Measurements from ENCODE around the gene SLC25A24. TPM values are rescaled to one million over a fixed set of nuclear protein-coding genes. Genes with fewer than 3 reads are reported as not detected.

The SLC25A24 gene
- total and polyA plus RNA-seq, 10 of the 15 experiments (the other 5 are each of a cell fraction or from before 2014, with no cell fraction given): 4.0 to 20.6 (median 14.2) TPM

DNA sequence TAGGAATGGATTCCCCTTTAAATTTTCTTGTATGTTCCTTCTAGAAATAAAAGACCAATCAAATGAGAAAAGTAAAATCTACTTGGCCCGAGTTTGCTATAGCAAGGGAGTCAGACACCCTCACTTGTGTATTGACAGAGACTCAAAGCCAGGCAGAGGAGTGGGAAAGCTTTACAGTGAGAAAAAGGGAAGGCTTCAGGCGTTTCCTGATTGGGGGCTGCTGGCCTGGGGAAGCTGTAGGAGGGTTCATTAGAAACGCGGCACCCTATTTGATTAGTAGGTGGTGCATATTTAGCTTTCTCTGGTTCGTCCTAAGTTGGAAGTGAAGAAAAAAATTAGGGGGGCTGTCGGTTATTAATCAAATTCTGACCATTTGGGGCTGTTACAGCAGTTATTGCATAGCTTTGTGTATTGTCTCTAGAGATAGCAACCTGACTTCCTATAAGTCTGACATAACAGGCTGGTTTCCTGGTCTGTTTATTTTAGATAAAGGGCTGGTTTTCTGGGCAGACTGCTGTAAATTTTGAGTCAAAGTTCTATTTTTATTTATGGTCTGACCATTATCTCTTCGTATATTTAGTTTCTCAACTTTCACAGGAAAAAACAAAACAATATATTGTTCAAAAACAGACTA lies 10.0 kb downstream of the SLC25A24 start:
- Histone ChIP-seq H3K79me2 (ENCODE audit: control insufficient read depth, insufficient read depth, low read length) (no peaks in the 10 kb centered on the region), H3K27ac (ENCODE audit: control insufficient read depth, insufficient read depth) (no peak overlapping the region), H3K4me1 (ENCODE audit: control insufficient read depth, insufficient read depth, low read length) (no peaks in the 10 kb centered on the region), H3K27me3 (replicated peaks in 1 of 2; ENCODE audit: control insufficient read depth in 2 of 2, insufficient read depth in 2 of 2, low read length in 1 of 2) (no peaks in the 10 kb centered on the region), H2AFZ (ENCODE audit: control insufficient read depth, low read depth, low read length) (no peak overlapping the region), H3K4me2 (ENCODE audit: control insufficient read depth, insufficient read depth) (no peak overlapping the region), H3K9ac (ENCODE audit: control insufficient read depth, insufficient read depth, low read length) (no peak overlapping the region), H3K36me3 (ENCODE audit: control insufficient read depth in 2 of 2, insufficient read depth in 2 of 2, low read length in 1 of 2) (no peaks in the 10 kb centered on the region), H4K20me1 (ENCODE audit: control insufficient read depth, insufficient read depth) (no peaks in the 10 kb centered on the region), H3K4me3 (no peak overlapping the region), H3K9me3 (replicated peaks; ENCODE audit: control insufficient read depth, insufficient read depth, low read length) (no peaks in the 10 kb centered on the region)
- ChIA-PET CTCF (interaction anchor here (0.6 kb wide), 1 partner anchor 25 kb away, joined by 3 read pairs; no protein-coding TSS in a partner anchor), POLR2A (interaction anchor here (1.5 kb wide), 1 partner anchor 10 kb away, joined by 4 read pairs; the partner anchor contains the start of gene SLC25A24), SMC1A (ENCODE audit: uncharacterized antibody, unreplicated experiment) (interaction anchor here (1.1 kb wide), 1 partner anchor 10 kb away, joined by 3 read pairs; the partner anchor contains the start of gene SLC25A24), RAD21 (ENCODE audit: unreplicated experiment) (no interaction called here)
- BruUV-seq (replicated peaks): no TSS peak
- ATAC-seq (no peak), DNase-seq (ENCODE audit: low read depth, low spot score) (no peak), FAIRE-seq (no peak)
- in situ Hi-C loops (cut with MboI) (no loop called here), intact Hi-C loops (cut with micrococcal nuclease; ENCODE audit: unreplicated experiment) (loop anchor here (5.0 kb wide), 1 partner anchor 48 kb away; no protein-coding TSS in a partner anchor)
- TF ChIP-seq, protein P1, sequence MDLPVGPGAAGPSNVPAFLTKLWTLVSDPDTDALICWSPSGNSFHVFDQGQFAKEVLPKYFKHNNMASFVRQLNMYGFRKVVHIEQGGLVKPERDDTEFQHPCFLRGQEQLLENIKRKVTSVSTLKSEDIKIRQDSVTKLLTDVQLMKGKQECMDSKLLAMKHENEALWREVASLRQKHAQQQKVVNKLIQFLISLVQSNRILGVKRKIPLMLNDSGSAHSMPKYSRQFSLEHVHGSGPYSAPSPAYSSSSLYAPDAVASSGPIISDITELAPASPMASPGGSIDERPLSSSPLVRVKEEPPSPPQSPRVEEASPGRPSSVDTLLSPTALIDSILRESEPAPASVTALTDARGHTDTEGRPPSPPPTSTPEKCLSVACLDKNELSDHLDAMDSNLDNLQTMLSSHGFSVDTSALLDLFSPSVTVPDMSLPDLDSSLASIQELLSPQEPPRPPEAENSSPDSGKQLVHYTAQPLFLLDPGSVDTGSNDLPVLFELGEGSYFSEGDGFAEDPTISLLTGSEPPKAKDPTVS (IDR thresholded peaks at IDR 0.05; ENCODE audit: low read depth, low read length): no peak
- TF ChIP-seq TCF12 (IDR thresholded peaks at IDR 0.05; ENCODE audit: low read depth, low read length) (no peak), KDM1A (IDR thresholded peaks at IDR 0.05; ENCODE audit: borderline replicate concordance) (no peak), RELA (IDR thresholded peaks at IDR 0.05; ENCODE audit: borderline replicate concordance, partially characterized antibody) (no peak), CREB1 (IDR thresholded peaks at IDR 0.05; ENCODE audit: low read depth) (no peak), KAT2A (conservative IDR thresholded peaks at IDR 0.05; ENCODE audit: control insufficient read depth, low read depth, low read length) (no peak), NR2C2 (IDR thresholded peaks at IDR 0.05; ENCODE audit: borderline replicate concordance, control insufficient read depth, insufficient read length, low read depth) (no peak), STAT3 (IDR thresholded peaks at IDR 0.05; ENCODE audit: low read depth, low read length) (no peak), RAD21 (IDR thresholded peaks at IDR 0.05; ENCODE audit: insufficient read depth, low read depth, low read length) (no peak)
- TF ChIP-seq, protein P2, sequence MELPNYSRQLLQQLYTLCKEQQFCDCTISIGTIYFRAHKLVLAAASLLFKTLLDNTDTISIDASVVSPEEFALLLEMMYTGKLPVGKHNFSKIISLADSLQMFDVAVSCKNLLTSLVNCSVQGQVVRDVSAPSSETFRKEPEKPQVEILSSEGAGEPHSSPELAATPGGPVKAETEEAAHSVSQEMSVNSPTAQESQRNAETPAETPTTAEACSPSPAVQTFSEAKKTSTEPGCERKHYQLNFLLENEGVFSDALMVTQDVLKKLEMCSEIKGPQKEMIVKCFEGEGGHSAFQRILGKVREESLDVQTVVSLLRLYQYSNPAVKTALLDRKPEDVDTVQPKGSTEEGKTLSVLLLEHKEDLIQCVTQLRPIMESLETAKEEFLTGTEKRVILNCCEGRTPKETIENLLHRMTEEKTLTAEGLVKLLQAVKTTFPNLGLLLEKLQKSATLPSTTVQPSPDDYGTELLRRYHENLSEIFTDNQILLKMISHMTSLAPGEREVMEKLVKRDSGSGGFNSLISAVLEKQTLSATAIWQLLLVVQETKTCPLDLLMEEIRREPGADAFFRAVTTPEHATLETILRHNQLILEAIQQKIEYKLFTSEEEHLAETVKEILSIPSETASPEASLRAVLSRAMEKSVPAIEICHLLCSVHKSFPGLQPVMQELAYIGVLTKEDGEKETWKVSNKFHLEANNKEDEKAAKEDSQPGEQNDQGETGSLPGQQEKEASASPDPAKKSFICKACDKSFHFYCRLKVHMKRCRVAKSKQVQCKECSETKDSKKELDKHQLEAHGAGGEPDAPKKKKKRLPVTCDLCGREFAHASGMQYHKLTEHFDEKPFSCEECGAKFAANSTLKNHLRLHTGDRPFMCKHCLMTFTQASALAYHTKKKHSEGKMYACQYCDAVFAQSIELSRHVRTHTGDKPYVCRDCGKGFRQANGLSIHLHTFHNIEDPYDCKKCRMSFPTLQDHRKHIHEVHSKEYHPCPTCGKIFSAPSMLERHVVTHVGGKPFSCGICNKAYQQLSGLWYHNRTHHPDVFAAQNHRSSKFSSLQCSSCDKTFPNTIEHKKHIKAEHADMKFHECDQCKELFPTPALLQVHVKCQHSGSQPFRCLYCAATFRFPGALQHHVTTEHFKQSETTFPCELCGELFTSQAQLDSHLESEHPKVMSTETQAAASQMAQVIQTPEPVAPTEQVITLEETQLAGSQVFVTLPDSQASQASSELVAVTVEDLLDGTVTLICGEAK (IDR thresholded peaks at IDR 0.05; ENCODE audit: borderline replicate concordance): no peak
- TF ChIP-seq, protein P3, sequence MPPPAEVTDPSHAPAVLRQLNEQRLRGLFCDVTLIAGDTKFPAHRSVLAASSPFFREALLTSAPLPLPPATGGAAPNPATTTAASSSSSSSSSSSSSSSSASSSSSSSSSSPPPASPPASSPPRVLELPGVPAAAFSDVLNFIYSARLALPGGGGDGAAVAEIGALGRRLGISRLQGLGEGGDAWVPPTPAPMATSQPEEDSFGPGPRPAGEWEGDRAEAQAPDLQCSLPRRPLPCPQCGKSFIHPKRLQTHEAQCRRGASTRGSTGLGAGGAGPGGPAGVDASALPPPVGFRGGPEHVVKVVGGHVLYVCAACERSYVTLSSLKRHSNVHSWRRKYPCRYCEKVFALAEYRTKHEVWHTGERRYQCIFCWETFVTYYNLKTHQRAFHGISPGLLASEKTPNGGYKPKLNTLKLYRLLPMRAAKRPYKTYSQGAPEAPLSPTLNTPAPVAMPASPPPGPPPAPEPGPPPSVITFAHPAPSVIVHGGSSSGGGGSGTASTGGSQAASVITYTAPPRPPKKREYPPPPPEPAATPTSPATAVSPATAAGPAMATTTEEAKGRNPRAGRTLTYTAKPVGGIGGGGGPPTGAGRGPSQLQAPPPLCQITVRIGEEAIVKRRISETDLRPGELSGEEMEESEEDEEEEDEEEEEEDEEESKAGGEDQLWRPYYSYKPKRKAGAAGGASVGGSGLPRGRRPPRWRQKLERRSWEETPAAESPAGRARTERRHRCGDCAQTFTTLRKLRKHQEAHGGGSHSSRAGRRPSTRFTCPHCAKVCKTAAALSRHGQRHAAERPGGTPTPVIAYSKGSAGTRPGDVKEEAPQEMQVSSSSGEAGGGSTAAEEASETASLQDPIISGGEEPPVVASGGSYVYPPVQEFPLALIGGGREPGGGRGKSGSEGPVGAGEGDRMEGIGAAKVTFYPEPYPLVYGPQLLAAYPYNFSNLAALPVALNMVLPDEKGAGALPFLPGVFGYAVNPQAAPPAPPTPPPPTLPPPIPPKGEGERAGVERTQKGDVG (CRISPR knock-in tag; IDR thresholded peaks at IDR 0.05): no peak
- 39% methylated on average over 7 of the region's 7 CpGs for WGBS (ENCODE audit: insufficient coverage, insufficient replicate concordance, low lambda C conversion rate, missing lambda C conversion rate)
